H9 (cell line): ENCODE results near the gene BCAS3. TPM values are rescaled to one million over a fixed set of nuclear protein-coding genes. Genes with fewer than 3 reads are reported as not detected.
A peak's percentile ranks its signal among the peaks of the same experiment; 100 is the strongest.

Experiments
- DNase-seq: peaks from one replicate; pipeline ENCODE4 v3.0.0-alpha.2; 2017
- H2AFZ ChIP-seq: one replicate; pipeline ENCODE4 v1.6.1; 2013; ENCODE audit warnings: mild to moderate bottlenecking, low read length, control low read depth, moderate library complexity
- H2AK5ac ChIP-seq: 2 replicates; pipeline ENCODE4 v1.6.1; 2013; ENCODE audit warnings: low read length, control low read depth, mixed read lengths; ENCODE audit not compliant: insufficient read length
- H2BK120ac ChIP-seq: one replicate; pipeline ENCODE4 v1.6.1; 2013; ENCODE audit warnings: low read depth, mild to moderate bottlenecking, low read length, control low read depth, inconsistent platforms; ENCODE audit not compliant: poor library complexity, severe bottlenecking
- H2BK12ac ChIP-seq: 2 replicates; pipeline ENCODE4 v1.6.1; 2013; ENCODE audit warnings: low read length, control low read depth, mixed read lengths, low read depth; ENCODE audit not compliant: insufficient read length
- H2BK15ac ChIP-seq: 2 replicates; pipeline ENCODE4 v1.6.1; 2013; ENCODE audit warnings: low read depth, low read length, control low read depth
- H2BK20ac ChIP-seq: one replicate; pipeline ENCODE4 v1.6.1; 2013; ENCODE audit warnings: low read depth, mild to moderate bottlenecking, low read length, control low read depth, inconsistent platforms; ENCODE audit not compliant: poor library complexity, severe bottlenecking
- H2BK5ac ChIP-seq: 2 replicates; pipeline ENCODE4 v1.6.1; 2013; ENCODE audit warnings: low read length, control low read depth, mixed read lengths; ENCODE audit not compliant: insufficient read length
- H3K14ac ChIP-seq: 2 replicates; pipeline ENCODE4 v1.6.1; 2013; ENCODE audit warnings: low read length, control low read depth; ENCODE audit not compliant: insufficient read depth
- H3K18ac ChIP-seq: 2 replicates; pipeline ENCODE4 v1.6.1; 2013; ENCODE audit warnings: low read depth, mild to moderate bottlenecking, mixed read lengths, low read length, control low read depth; ENCODE audit not compliant: insufficient read length
- H3K23ac ChIP-seq: 2 replicates; pipeline ENCODE4 v1.6.1; 2013; ENCODE audit warnings: low read length, control low read depth, mixed read lengths, low read depth; ENCODE audit not compliant: insufficient read length
- H3K23me2 ChIP-seq: 2 replicates; pipeline ENCODE4 v1.6.1; 2013; ENCODE audit warnings: low read depth, mild to moderate bottlenecking, mixed read lengths, low read length, control low read depth; ENCODE audit not compliant: insufficient read length, poor library complexity, severe bottlenecking
- H3K27ac ChIP-seq: 2 replicates; pipeline ENCODE4 v1.5.1; 2013; ENCODE audit warnings: low read length, control low read depth, mixed read lengths, low read depth; ENCODE audit not compliant: insufficient read length
- H3K27me3 ChIP-seq: 2 replicates; pipeline ENCODE4 v1.6.1; 2013; ENCODE audit warnings: low read length, control low read depth, inconsistent platforms; ENCODE audit not compliant: insufficient read depth
- H3K4ac ChIP-seq: 2 replicates; pipeline ENCODE4 v1.6.1; 2013; ENCODE audit warnings: low read depth, mild to moderate bottlenecking, control low read depth, inconsistent platforms, low read length, moderate library complexity
- H3K4me1 ChIP-seq: 2 replicates; pipeline ENCODE4 v1.6.1; 2013; ENCODE audit warnings: low read length, control low read depth, inconsistent platforms; ENCODE audit not compliant: insufficient read depth
- H3K4me2 ChIP-seq: 2 replicates; pipeline ENCODE4 v1.6.1; 2013; ENCODE audit warnings: low read length, control low read depth, mixed read lengths; ENCODE audit not compliant: insufficient read length, insufficient read depth
- H3K56ac ChIP-seq: 2 replicates; pipeline ENCODE4 v1.6.1; 2013; ENCODE audit warnings: low read depth, mild to moderate bottlenecking, mixed read lengths, low read length, control low read depth; ENCODE audit not compliant: insufficient read length
- H3K79me1 ChIP-seq: 2 replicates; pipeline ENCODE4 v1.6.1; 2013; ENCODE audit warnings: low read depth, mild to moderate bottlenecking, moderate library complexity, low read length, control low read depth, inconsistent platforms; ENCODE audit not compliant: insufficient read depth, poor library complexity, severe bottlenecking
- H3K79me2 ChIP-seq: 2 replicates; pipeline ENCODE4 v1.6.1; 2013; ENCODE audit warnings: low read length, control low read depth, inconsistent platforms; ENCODE audit not compliant: insufficient read depth
- H3K9ac ChIP-seq: 2 replicates; pipeline ENCODE4 v1.6.1; 2013; ENCODE audit warnings: low read length, control low read depth, mixed read lengths; ENCODE audit not compliant: insufficient read length; ENCODE audit errors: extremely low read depth
- H3K9me3 ChIP-seq: one replicate; pipeline ENCODE4 v1.6.1; 2013; ENCODE audit warnings: low read depth, low read length, inconsistent platforms; ENCODE audit not compliant: control insufficient read depth
- H3T11ph ChIP-seq: one replicate; pipeline ENCODE4 v1.6.1; 2013; ENCODE audit warnings: mild to moderate bottlenecking, low read length, control low read depth, inconsistent platforms
- H4K20me1 ChIP-seq: one replicate; pipeline ENCODE4 v1.6.1; 2013; ENCODE audit not compliant: control insufficient read depth, insufficient read length, insufficient read depth
- H4K5ac ChIP-seq: 2 replicates; pipeline ENCODE4 v1.6.1; 2013; ENCODE audit warnings: low read depth, mild to moderate bottlenecking, mixed read lengths, low read length, control low read depth; ENCODE audit not compliant: insufficient read length
- H4K8ac ChIP-seq: replicated peaks from 2 replicates; pipeline ENCODE4 v1.6.1; 2013; ENCODE audit warnings: low read length, control low read depth, mixed read lengths, low read depth; ENCODE audit not compliant: insufficient read length
- H4K91ac ChIP-seq: 2 replicates; pipeline ENCODE4 v1.6.1; 2013; ENCODE audit warnings: low read depth, mild to moderate bottlenecking, moderate library complexity, mixed read lengths, low read length, control low read depth; ENCODE audit not compliant: insufficient read length
- H3K27ac Mint-ChIP-seq, 3 experiments: 2 replicates in 2 of 3; 3 replicates in 1 of 3; pipeline ENCODE4 v1.8.0; 2020 to 2021; ENCODE audit warnings: mixed read lengths in 3 of 3, mild to moderate bottlenecking in 1 of 3, moderate library complexity in 1 of 3
- H3K27me3 Mint-ChIP-seq: 2 replicates; pipeline ENCODE4 v1.8.0; 2021; ENCODE audit warnings: low read depth, mild to moderate bottlenecking, moderate library complexity, mixed read lengths
- H3K36me3 Mint-ChIP-seq, 3 experiments: 2 replicates in 2 of 3; 3 replicates in 1 of 3; pipeline ENCODE4 v1.8.0; 2020 to 2021; ENCODE audit warnings: low read depth in 3 of 3, mixed read lengths in 3 of 3; ENCODE audit not compliant: insufficient read depth in 1 of 3
- H3K4me1 Mint-ChIP-seq, 2 experiments: 2 replicates each; pipeline ENCODE4 v1.8.0; 2020; ENCODE audit warnings: mixed read lengths in 2 of 2
- H3K4me3 Mint-ChIP-seq, 2 experiments: 2 replicates in 1 of 2; 3 replicates in 1 of 2; pipeline ENCODE4 v1.8.0; 2020 to 2021; ENCODE audit warnings: mild to moderate bottlenecking in 2 of 2, mixed read lengths in 2 of 2, moderate library complexity in 1 of 2
- H3K9me3 Mint-ChIP-seq, 2 experiments: 2 replicates in 1 of 2; 3 replicates in 1 of 2; pipeline ENCODE4 v1.8.0; 2020; ENCODE audit warnings: mild to moderate bottlenecking in 2 of 2, mixed read lengths in 2 of 2, moderate library complexity in 1 of 2
- CTCF ChIP-seq: fragments of 200-600 bp; sonication (generic); conservative IDR thresholded peaks from 3 replicates; pipeline ENCODE4 v1.8.0; 2021; ENCODE audit warnings: antibody characterized with exemption, mild to moderate bottlenecking
- WGBS: extraction: QIAGEN DNeasy Blood & Tissue Kit; methylation state at CpG from one replicate; pipeline ENCODE4 v1.1.7; 2013; ENCODE audit warnings: missing lambda C conversion rate, low lambda C conversion rate, mixed read lengths; ENCODE audit not compliant: insufficient read length; ENCODE audit errors: extremely low coverage; 5-methylcytosine and 5-hydroxymethylcytosine counted together
- total RNA-seq: library from RNA; stranded (reverse); gene quantifications from 2 replicates; pipeline ENCODE4 v1.2.1, GENCODE V29; 2021

BCAS3 gene
- total RNA-seq, 1 experiment from 2014 or later, result 22.4 TPM

GRCh38 chr17:60748204-60748603 lies 70.6 kb downstream of the BCAS3 start:
- no peak overlapping the region for H3K56ac ChIP-seq
- no peak overlapping the region for H4K8ac ChIP-seq
- no peaks in the 10 kb centered on the region for H3K79me2 ChIP-seq
- H3K27me3 Mint-ChIP-seq, result no peaks in the 10 kb centered on the region
- no peak overlapping the region for H2AK5ac ChIP-seq
- H2BK20ac ChIP-seq, result no peak overlapping the region
- peaks cover 35 to 39% of the 10 kb centered on the region in 2 experiments for H3K4me1 Mint-ChIP-seq
- no peak overlapping the region for H3K23ac ChIP-seq
- WGBS, result no CpG with 5 or more reads among the region's 2 CpGs
- H3K14ac ChIP-seq, result no peak overlapping the region
- H3T11ph ChIP-seq, result no peak overlapping the region
- H3K18ac ChIP-seq, result no peak overlapping the region
- H3K23me2 ChIP-seq, result no peaks in the 10 kb centered on the region
- no peaks in the 10 kb centered on the region for H3K27me3 ChIP-seq
- H2BK15ac ChIP-seq, result no peak overlapping the region
- H3K4me3 Mint-ChIP-seq, result peak overlapping the region in 1 of 2 experiments; percentile 2; a peak in 2 of 5 replicates
- H3K9me3 ChIP-seq, result no peaks in the 10 kb centered on the region
- H4K91ac ChIP-seq, result no peak overlapping the region
- H2BK120ac ChIP-seq, result no peak overlapping the region
- no peak overlapping the region for H2BK12ac ChIP-seq
- peaks cover 3 to 6% (median 3%) of the 10 kb centered on the region in 3 experiments; a peak in 4 of 7 replicates for H3K36me3 Mint-ChIP-seq
- no peak for DNase-seq
- no peak overlapping the region for H3K9ac ChIP-seq
- H3K27ac ChIP-seq, result no peak overlapping the region
- no peaks in the 10 kb centered on the region for H3K79me1 ChIP-seq
- no peak overlapping the region for H3K4ac ChIP-seq
- no peaks in the 10 kb centered on the region for H4K20me1 ChIP-seq
- no peak overlapping the region for H4K5ac ChIP-seq
- no peak for TF ChIP-seq CTCF
- H3K4me1 ChIP-seq, result peaks cover 2% of the 10 kb centered on the region; the same call in 1 of the 2 replicates
- no peak overlapping the region for H2BK5ac ChIP-seq
- H3K27ac Mint-ChIP-seq, result peak overlapping the region; percentile 5 to 30 (median 27); a peak in 5 of 7 replicates
- no peak overlapping the region for H2AFZ ChIP-seq
- no peak overlapping the region for H3K4me2 ChIP-seq
- peaks cover 0 to 6% of the 10 kb centered on the region in 2 experiments; a peak in 3 of 5 replicates for H3K9me3 Mint-ChIP-seq
